Head of caudate nucleus (tissue), 42 donors: ENCODE data around the gene UBE2U.
"Not testable (repeated sequence)": the region's sequence is repeated elsewhere in the genome, so short reads cannot be mapped to it uniquely, and the experiment has no call there.

Source experiments
- DNase-seq, 42 donors: peaks; one replicate each; pipeline versions ENCODE4 v3.0.0 to v3.0.0-alpha.2; 2020 to 2021; ENCODE audit warnings: mixed read lengths in 7 of 42
- intact Hi-C: fragments of 100-400 bp; cut with DNase I; formaldehyde crosslinking; loops from one replicate; pipeline ENCODE4 v1.15.0; 2022

UBE2U gene

DNA sequence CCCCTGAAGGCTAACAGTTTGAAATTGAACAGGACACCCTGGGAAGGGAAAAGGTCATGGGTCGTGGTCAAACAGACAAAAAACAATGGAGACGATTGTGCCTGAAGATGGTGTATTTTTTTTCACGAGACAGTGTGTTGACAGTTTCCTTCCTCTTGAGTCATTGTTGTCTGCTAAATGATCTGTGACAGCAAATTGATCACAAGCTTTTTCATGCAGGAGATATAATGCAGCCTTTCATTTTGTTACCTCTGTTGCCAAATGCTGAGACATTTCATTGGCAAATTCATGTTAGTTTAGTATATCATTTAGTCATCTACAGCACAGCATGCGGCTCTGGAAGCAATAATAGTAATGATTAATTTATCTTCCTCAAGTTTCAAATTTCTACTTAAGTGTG is 27.7 kb downstream of the UBE2U start:
- intact Hi-C loops: no loop called here
- DNase-seq: peak in 1 of 42 donors; percentile 11

DNA sequence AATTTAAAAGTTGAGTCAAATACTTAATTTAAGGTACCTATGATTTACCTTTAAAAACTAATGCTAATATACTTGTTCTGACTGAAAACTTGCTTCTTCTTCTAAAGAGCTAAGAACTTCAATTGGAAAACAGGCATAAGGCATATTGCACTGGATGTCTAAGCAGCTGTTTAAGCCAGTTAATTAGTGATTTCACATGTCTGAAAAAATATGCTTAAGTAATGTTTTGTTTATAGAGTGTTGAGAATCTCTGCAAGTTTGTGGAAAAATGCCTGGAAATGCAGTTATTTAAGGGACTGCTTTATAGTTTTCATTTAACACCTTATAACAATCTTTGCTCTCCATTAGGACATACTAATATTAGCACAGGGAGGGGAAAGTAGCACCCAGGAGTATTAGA is 28.2 kb downstream of the UBE2U start:
- DNase-seq: no peak
- intact Hi-C loops: no loop called here

DNA sequence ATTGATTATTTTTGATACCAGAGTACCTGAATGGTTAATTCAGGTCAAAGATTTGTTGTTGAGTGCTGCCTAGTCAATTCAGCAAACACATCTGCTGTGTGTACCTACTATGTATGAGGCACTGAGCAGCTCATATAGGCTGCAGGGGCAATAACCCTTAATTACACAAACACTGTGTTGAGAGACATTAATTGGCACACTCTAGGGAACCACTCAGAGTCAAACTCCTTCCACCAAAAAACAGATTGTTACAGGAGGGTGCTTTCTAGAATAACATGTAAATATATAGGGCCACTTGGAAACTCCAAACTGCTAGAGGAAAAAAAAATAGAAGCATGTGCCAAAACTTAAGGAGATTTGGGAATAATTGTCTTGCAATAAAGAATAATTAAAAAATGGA is 31.3 kb downstream of the UBE2U start:
- no peak for DNase-seq
- intact Hi-C loops: no loop called here

DNA sequence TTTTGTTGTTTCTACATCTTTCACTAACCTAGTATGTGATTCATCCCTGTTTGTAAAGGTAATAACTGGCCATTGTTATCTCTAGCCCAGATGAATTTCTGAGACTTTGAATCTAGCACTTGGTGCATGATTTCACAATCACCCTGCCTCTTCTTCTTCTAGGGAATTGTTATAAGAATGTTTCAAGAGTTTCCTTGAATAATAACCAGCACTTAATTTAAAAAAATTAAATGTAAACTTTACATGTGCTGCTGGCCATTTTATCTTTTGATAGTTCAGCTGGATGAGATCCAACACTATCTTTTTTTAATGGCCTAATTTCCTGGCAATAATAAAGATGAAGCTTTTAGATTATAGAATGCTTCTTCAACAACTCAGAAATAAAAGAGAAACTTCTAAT is 31.8 kb downstream of the UBE2U start:
- DNase-seq: no peak
- intact Hi-C loops: no loop called here

DNA sequence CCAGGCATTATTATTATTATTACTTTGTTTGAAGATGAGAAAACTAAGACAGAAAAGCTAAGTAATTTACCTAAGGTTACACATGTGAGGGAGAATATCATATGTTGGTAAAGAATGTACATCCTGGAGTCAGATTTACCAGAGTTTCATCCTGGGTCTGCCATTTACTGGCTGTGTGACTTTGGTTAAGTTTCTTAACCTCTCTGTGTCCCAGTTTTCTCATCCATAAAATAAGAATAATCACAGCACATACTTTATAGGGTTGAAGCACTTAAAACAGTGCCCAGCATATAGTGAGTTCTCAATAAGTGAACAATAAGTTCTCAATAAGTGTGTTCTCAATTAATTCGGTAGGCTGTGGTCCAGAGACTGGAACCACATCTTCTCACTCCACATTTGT is 32.5 kb downstream of the UBE2U start:
- intact Hi-C loops: no loop called here
- DNase-seq: no peak

DNA sequence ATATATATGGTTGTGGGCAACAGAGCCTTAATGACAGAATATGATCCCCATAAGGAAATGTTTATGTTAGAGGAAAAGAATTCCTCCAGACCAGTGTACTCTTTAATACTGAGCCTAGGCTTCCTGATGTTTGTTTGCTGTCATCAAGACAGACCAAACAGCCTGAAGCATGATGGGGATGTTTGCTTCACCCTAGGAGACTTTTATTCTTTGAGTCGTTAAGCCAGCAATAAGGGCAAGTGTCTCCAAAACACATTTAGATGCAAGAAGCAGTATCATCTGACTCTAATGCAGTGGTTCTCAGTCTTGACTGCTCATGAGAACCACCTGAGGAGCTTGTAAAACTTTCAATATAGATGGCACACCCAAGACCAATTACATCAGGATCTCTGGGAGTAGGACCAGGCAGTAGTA is 33.1 kb downstream of the UBE2U start:
- intact Hi-C loops: no loop called here
- no peak for DNase-seq

DNA sequence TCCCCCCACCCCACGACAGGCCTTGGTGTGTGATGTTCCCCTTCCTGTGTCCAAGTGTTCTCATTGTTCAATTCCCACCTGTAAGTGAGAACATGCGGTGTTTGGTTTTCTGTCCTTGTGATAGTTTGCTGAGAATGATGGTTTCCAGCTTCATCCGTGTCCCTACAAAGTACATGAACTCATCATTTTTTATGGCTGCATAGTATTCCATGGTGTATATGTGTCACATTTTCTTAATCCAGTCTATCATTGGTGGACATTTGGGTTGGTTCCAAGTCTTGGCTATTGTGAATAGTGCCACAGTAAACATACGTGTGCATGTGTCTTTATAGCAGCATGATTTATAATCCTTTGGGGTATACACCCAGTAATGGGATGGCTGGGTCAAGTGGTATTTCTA is 36.1 kb downstream of the UBE2U start:
- DNase-seq: not testable (repeated sequence)

DNA sequence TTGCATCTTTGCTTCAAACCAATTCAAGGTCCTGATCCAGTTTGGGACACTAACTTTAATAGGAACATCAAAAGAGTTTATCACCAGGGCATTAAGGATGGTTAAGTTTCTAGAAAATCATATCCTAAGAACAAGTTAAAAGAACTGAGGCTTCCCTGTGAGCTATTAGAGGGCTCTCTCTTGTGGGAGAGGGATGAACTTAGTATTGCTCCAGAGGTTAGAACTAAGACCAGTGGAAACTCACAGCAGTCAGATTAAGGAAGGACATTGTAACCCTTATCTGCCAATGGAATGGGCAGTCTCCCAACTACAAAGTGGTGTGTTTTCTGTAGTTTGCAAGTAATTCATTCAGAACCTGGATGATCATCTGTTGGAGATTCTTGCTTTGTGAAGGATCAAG is 36.8 kb downstream of the UBE2U start:
- intact Hi-C loops: loop anchor here (5.0 to 10.0 kb wide), 2 partner anchors 465 to 548 kb away; partner anchors contain the start of gene ROR1

More for the DNA sequence above, 36.1 kb downstream of the UBE2U start:
- intact Hi-C loops: not testable (repeated sequence)

DNA sequence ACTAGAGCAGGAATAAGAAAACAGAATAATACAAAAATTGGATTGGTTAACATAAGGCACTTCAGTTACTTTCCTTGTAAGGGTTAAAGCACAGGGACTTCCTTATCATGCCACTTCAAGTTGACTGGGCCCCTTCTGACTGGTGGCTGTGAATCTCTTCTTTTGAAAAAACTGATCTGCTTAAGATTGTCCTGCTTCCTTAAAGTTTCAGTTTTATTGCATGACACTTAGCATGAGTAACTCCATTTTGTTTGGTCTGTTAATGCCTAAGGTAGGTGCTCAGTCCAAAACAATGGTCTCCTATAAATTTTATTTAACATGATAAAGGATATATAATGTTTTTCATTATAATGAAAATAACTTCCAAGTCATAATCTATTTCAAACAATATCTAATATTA is 37.6 kb downstream of the UBE2U start:
- intact Hi-C loops: loop anchor here (5.0 to 10.0 kb wide), 2 partner anchors 466 to 549 kb away; partner anchors contain the start of gene ROR1
- no peak for DNase-seq

More for the DNA sequence above, 36.8 kb downstream of the UBE2U start:
- DNase-seq: no peak

DNA sequence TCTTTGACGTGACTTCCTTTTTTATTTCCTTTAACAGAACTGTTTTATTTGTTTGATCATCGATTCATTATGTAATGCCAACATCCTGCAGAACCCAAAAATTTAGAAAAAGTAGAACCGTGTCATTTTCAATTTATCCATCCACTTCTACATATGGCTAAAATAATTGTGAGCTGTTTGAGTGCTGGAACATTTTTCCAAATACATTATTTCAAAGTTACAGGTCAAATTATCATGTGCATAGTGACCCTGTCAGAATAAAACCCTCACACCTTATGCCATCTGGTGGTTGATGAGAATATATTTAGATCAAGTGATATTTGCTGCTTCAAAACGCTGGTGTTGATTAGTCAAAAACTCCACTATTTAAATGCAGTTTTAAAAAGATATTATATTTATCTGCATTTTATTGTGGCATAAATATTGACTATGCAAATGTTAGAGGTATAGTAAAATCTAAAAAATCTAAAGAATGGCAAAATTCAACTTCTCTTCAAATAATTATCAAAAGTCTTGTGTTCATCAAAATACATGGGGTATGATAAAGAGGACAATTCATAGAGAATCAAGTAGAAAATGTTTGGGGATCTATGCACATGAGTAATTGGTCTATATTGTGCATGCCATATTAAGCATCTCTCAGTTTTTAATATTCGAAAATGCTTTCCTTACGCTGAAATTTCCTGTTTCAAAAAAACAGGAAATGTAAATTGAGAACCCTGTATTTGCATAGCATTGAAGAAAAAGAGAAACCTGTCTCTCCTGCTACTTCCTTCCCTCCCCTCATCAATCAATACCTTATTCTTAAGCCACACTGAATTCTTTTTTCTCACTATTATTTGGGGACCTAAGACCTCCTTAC is 39.7 kb downstream of the UBE2U start:
- DNase-seq: peak in 2 of 42 donors; percentile 23 to 41

DNA sequence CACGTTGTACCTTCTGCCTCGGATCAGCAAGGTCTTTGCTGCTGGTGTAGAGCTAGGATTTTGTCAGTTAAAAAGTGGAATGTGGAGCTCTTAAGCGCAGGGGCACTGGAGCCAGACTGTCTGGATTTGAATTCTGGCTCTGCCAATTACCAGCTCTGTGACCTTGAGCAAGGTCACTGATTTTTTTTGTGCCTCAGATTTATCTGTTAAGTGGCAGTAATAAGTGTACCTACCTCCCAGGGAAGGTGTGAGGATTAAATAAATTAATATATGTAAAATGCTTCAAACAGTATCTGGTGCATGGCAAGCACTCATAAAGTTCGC is 40.3 kb downstream of the UBE2U start:
- intact Hi-C loops: loop anchor here (5.0 to 10.0 kb wide), 2 partner anchors 469 to 551 kb away; partner anchors contain the start of gene ROR1
- DNase-seq: no peak

More for the DNA sequence above, 39.7 kb downstream of the UBE2U start:
- intact Hi-C loops: loop anchor here (5.0 to 10.0 kb wide), 2 partner anchors 468 to 551 kb away; partner anchors contain the start of gene ROR1

DNA sequence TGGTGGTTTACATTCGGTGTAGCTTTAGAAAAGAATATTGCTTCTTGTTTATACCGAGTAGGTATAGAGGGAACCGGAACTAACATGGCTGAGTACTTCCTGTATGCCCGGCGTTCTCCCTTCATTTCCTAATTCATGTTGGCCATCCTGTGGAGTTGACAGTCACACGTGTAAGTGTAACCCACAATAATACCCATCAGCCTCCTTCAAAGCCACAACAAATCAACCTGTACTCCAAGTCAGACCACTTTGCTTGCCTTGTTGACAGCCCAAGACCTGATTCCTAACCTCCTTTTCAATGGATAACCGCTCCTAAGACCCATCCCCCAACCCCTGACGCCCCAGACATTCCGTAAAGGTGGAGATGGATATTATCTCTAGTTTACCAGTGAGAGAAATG is 42.1 kb downstream of the UBE2U start:
- DNase-seq: peak in 1 of 42 donors; percentile 18
- intact Hi-C loops: loop anchor here (5.0 to 10.0 kb wide), 3 partner anchors 471 to 628 kb away; partner anchors contain the start of gene ROR1

DNA sequence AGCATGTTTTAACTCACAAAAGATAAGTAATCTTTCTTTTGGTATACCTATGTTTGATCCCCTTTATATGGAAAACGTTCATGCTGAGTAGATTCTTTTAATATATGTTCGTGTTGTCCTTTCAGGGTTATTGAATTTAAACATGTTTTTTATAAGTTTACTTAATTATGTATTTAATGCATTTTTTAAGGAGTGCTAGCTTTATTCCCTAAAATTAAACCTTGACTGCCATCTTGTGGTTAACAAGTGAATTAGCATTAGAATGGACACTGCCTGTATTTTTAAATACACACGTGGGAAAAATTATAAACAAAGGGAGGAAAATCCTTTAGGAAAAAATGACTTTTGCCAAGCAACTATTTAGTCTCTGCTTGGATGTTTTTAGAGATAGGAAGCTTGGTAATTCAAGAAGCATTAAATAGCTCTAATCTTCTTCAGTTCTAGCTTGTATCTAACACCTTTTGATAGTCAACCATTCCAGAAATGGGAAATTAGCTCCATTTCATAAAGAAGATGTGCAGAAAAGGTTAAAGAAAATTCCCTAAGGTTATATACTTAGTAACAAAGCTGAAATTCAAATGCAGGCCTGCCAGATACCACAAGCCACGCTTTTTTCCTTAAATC is 43.0 kb downstream of the UBE2U start:
- no peak for DNase-seq

DNA sequence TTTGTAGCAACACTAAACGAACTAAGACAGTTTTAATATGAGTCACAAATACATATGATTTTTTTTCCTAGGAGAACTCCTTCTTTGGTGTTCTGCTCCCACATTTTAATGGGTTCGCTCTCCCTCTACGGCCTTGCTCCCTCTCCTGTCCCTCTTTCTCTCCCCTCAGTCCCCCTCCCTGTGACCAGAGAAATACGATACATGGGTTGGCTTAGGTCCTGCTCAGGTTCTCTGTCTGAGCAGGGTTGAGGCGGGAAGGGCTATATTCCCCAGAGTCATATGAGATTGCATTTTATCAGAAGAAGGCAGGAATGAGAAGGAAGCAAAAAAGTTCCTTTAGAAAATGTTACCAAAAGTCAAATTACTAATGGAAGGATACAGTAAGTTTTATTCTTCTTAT is 44.6 kb downstream of the UBE2U start:
- intact Hi-C loops: loop anchor here (5.0 to 10.0 kb wide), 3 partner anchors 473 to 631 kb away; partner anchors contain the start of gene ROR1
- DNase-seq: no peak

More for the DNA sequence above, 43.0 kb downstream of the UBE2U start:
- intact Hi-C loops: loop anchor here (5.0 to 10.0 kb wide), 3 partner anchors 472 to 629 kb away; partner anchors contain the start of gene ROR1

DNA sequence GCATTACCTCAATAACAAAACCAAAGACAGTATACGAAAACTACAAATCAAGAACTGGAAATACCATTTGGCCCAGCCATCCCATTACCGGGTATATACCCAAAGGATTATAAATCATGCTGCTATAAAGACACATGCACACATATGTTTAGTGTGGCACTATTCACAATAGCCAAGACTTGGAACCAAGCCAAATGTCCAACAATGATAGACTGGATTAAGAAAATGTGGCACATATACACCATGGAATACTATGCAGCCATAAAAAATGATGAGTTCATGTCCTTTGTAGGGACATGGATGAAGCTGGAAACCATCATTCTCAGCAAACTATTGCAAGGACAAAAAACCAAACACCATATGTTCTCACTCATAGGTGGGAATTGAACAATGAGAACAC is 47.0 kb downstream of the UBE2U start:
- DNase-seq, intact Hi-C loops: not testable (repeated sequence)

DNA sequence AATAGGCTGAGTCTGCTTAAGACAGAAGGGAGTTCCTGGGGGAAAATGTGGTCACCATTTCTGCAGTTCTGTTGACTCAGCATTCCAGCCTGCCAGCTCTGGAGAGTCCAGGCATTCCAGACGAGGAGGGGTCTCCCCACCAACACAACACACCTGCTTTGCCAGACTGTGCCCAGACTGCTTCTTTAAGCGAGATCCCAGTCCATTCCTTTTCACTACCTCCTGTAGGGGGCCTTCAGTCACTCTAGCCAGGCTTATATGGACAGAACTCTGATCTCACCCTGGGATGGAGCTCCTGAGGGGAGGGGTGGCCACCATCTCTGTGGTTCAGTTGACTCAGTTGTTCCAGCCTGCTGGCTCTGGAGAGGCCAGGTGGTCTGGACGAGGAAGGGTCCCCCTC is 48.5 kb downstream of the UBE2U start:
- intact Hi-C loops: no loop called here
- no peak for DNase-seq

DNA sequence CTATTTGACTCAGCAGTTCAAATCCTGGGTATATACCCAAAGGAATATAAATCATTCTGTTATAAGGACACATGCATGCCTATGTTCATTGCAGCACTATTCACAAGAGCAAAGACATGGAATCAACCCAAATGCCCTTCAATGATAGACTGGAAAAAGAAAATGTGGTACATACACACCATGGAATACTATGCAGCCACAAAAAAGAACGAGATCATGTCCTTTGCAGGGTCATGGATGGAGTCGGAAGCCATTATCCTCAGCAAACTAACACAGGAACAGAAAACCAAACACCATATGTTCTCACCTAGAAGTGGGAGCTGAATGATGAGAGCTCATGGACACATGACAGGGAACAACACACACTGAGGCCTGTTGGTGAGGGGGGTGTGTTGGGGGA is 53.8 kb downstream of the UBE2U start:
- intact Hi-C loops, DNase-seq: not testable (repeated sequence)

DNA sequence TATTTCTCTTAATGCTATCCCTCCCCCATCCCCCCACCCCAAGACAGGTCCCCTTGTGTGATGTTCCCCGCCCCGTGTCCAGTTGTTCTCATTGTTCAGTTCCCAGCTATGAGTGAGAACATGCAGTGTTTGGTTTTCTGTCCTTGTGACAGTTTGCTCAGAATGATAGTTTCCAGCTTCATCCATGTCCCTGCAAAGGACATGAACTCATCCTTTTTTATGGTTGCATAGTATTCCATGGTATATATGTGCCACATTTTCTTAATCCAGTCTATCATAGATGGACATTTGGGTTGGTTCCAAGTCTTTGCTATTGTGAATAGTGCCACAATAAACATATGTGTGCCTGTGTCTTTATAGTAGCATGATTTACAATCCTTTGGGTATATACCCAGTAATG is 55.0 kb downstream of the UBE2U start:
- intact Hi-C loops, DNase-seq: not testable (repeated sequence)

DNA sequence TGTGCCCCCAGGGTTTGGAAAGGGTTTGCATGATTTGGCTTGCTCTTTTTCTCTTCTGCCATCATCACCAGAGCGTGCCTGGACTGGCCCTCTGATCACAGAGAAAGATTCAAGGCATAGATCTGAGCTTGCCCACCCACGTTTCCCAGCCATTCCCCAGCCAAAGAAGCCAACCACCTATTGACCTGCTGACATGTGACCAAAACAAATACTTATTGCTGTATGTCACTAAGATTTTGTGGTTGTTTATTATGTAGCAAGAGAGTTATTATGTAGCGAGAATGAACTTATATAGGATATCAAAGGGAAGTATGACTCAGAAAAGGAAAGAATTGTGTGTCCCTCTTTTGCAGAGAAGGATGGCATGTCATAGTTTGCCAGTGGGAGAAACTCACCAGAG is 59.9 kb downstream of the UBE2U start:
- intact Hi-C loops: loop anchor here (10.0 kb wide), 2 partner anchors 411 to 561 kb away; no protein-coding TSS in a partner anchor
- no peak for DNase-seq

DNA sequence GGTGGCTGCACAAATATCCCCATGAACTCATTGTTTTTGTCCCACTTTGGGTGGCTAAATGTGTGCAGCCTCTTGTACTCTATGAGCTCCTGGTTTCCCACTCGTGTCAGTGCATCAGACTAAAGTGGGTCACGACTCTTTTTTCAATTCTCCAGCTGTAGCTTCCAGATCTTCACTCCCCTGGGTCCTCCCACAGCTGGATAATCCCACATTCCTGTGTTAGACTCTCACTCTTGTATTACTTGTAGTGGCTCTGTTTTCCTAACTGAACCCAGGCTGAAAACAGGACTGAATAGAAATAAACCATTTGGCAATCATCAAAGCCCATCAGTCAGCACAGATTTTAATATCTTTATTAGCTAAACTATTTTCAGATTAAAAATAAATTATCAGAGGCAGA is 60.4 kb downstream of the UBE2U start:
- intact Hi-C loops: loop anchor here (10.0 kb wide), 2 partner anchors 411 to 561 kb away; no protein-coding TSS in a partner anchor
- DNase-seq: no peak
